8988T (cell line): Measurements from ENCODE around the gene NKX2-3.

Source experiments
- DNase-seq: peaks from one replicate; pipeline ENCODE4 v3.0.0; 2011

The NKX2-3 gene

DNA sequence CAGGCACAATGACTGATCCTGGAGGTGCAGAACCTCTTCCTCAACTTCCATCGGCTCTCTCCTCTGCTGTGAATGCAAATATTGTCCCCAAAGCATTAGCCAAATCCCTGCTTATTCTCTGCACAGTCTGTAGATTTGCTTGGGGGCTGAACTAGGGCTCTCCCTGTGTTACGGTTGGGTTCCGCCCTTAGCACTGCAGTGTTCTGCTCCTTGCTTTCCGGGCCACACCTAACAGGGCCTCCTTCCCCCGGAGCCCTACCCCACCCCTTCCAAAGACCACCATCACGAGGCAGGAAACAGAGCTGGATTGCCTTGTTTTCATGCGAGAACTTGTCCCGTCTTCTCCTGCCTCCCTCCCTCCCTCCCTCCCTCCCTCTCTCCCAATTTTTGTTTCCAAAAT lies 50.9 kb downstream of the NKX2-3 start:
- no peak for DNase-seq
